ENCODE results near the gene PITPNM3. TPM values are rescaled to one million over a fixed set of nuclear protein-coding genes. Genes with fewer than 3 reads are reported as not detected.

PITPNM3 gene
- total RNA-seq, 1 experiment from 2014 or later: 0.71 TPM

DNA sequence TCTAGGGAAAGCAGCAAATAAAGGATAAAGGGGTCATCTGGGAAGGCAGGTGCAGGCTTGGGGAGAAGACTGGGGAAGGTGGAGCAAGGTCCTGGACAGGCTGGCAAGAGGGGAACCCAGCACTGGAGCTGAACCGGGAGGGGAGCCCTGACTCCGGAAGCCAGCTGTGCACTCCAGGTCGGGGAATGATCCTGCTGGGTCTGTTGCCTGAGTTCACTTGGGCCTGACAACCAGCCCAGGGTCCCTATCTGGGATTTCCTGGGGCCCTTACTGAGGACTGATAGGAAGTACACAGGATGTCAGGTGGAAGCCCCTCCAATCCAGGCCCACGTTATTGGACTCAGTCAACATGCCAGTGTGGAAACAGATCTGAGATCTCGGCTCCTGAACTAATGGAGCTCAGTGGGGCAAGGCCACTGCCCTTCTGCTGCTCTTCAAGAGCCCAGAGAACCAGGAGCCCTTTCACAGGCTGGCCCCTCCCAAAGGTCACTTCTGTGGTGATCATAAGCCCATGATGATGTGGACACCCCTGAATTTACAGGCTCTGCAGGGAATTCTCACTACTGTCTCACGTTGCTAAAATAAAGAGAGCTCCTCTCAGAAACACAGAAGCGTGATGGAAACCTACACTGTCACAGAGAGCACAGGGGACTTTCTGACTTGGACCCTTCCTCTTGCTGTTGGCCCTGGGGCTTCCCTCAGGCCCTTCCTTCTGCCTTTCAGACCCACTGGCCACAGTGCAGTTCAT is 19.9 kb upstream of the PITPNM3 start:
- intact Hi-C loops (cut with micrococcal nuclease; ENCODE audit: unreplicated experiment): no loop called here
- Histone ChIP-seq H3K4me3 (ENCODE audit: low read depth, low read length, poor library complexity, severe bottlenecking) (no peak overlapping the region), H3K36me3 (ENCODE audit: insufficient read depth, low read length, poor library complexity, severe bottlenecking) (no peaks in the 10 kb centered on the region), H3K27me3 (replicated peaks; ENCODE audit: insufficient read depth, low read depth, low read length, poor library complexity) (no peaks in the 10 kb centered on the region), H3K27ac (ENCODE audit: low read depth, low read length, poor library complexity, severe bottlenecking) (peak overlapping the region; percentile 47), H3K4me1 (ENCODE audit: insufficient read depth, low read length, poor library complexity, severe bottlenecking) (no peaks in the 10 kb centered on the region), H3K9me3 (ENCODE audit: low read depth, low read length, poor library complexity, severe bottlenecking) (no peaks in the 10 kb centered on the region)
- CTCF ChIA-PET: no interaction called here
- POLR2A ChIA-PET (ENCODE audit: low non-redundant PET): no interaction called here
- no peak for DNase-seq (ENCODE audit: low spot score)
- TF ChIP-seq EZH2 (IDR thresholded peaks at IDR 0.05; ENCODE audit: borderline replicate concordance, low read depth, low read length, poor library complexity, severe bottlenecking): no peak
- TF ChIP-seq, protein P1, sequence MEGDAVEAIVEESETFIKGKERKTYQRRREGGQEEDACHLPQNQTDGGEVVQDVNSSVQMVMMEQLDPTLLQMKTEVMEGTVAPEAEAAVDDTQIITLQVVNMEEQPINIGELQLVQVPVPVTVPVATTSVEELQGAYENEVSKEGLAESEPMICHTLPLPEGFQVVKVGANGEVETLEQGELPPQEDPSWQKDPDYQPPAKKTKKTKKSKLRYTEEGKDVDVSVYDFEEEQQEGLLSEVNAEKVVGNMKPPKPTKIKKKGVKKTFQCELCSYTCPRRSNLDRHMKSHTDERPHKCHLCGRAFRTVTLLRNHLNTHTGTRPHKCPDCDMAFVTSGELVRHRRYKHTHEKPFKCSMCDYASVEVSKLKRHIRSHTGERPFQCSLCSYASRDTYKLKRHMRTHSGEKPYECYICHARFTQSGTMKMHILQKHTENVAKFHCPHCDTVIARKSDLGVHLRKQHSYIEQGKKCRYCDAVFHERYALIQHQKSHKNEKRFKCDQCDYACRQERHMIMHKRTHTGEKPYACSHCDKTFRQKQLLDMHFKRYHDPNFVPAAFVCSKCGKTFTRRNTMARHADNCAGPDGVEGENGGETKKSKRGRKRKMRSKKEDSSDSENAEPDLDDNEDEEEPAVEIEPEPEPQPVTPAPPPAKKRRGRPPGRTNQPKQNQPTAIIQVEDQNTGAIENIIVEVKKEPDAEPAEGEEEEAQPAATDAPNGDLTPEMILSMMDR (conservative IDR thresholded peaks at IDR 0.05; ENCODE audit: low read depth, low read length): no peak
- BruUV-seq (replicated peaks): no TSS peak

DNA sequence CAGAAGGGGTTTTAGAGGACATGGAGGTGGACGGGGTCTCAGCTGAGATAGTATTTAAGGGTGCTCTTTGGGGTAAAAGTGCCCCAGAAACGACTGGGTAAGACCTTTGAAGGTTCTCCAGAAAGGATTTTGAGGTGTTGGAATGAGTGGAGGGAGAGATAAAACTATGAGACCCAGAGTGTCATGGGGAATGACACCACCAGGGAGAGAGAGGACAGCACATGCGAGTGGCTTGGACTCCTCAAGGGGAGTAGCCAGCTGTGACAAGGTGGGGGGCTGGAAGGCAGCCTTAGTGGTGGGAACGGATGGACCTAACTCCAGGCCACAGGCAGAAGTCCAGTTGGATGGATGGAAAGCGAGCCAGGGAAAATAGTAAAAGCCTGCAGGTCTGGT is 19.2 kb upstream of the PITPNM3 start:
- Histone ChIP-seq H3K36me3 (ENCODE audit: insufficient read depth, low read length, poor library complexity, severe bottlenecking) (no peaks in the 10 kb centered on the region), H3K4me1 (ENCODE audit: insufficient read depth, low read length, poor library complexity, severe bottlenecking) (no peaks in the 10 kb centered on the region), H3K27ac (ENCODE audit: low read depth, low read length, poor library complexity, severe bottlenecking) (peak overlapping the region; percentile 47), H3K9me3 (ENCODE audit: low read depth, low read length, poor library complexity, severe bottlenecking) (no peaks in the 10 kb centered on the region), H3K4me3 (ENCODE audit: low read depth, low read length, poor library complexity, severe bottlenecking) (no peak overlapping the region), H3K27me3 (replicated peaks; ENCODE audit: insufficient read depth, low read depth, low read length, poor library complexity) (no peaks in the 10 kb centered on the region)
- BruUV-seq (replicated peaks): no TSS peak
- ChIA-PET POLR2A (ENCODE audit: low non-redundant PET) (no interaction called here), CTCF (no interaction called here)
- DNase-seq (ENCODE audit: low spot score): no peak
- no peak for TF ChIP-seq EZH2 (IDR thresholded peaks at IDR 0.05; ENCODE audit: borderline replicate concordance, low read depth, low read length, poor library complexity, severe bottlenecking)
- TF ChIP-seq, protein P1 (conservative IDR thresholded peaks at IDR 0.05; ENCODE audit: low read depth, low read length): no peak
- intact Hi-C loops (cut with micrococcal nuclease; ENCODE audit: unreplicated experiment): no loop called here

DNA sequence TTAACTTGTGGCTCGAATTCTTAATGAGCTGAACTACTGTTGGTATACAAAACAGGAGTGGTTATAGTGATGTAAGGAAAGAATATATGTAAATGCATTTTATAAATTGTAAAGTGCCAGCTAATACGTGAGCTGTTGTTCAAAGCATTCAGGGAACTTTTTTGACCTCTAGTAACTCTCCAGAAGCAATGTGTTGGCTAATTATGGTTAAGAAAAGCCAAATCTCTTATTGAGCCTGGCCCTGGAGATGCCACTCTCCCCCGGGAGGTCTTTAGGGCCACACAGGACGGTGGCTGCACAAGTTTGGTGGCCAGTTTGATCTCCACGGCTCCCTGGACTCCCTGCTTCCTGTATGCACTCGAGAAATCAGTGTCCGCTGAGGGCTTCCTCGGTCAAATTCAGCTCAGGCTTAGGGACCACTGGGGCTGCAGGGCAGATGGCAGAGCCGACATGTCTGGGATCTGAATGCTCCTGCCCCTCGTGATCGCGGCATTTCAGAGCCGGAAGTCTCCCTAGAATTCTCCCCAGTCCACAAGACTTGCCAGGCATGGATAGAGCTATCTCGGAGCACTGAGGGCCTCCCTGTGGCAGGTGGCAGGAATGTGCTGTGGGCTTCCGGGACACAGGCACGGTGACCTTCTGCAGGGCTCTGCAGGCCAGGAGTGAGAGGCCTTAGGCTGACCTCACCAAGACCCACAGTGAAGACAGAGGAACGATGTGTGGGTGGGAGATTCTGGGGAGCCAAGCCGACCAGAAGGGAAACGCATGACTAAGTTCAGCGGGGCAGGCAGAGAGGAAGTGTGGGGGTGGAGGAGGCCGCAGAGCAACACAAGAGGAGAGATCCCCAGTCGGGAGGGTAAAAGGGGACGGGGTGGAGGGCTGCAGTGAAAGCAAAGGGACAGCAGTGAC is 18.6 kb upstream of the PITPNM3 start:
- DNase-seq (ENCODE audit: low spot score): no peak
- Histone ChIP-seq H3K4me3 (ENCODE audit: low read depth, low read length, poor library complexity, severe bottlenecking) (no peak overlapping the region), H3K4me1 (ENCODE audit: insufficient read depth, low read length, poor library complexity, severe bottlenecking) (peaks cover 3% of the 10 kb centered on the region), H3K27ac (ENCODE audit: low read depth, low read length, poor library complexity, severe bottlenecking) (peak overlapping the region; percentile 47), H3K36me3 (ENCODE audit: insufficient read depth, low read length, poor library complexity, severe bottlenecking) (no peaks in the 10 kb centered on the region), H3K27me3 (replicated peaks; ENCODE audit: insufficient read depth, low read depth, low read length, poor library complexity) (no peaks in the 10 kb centered on the region), H3K9me3 (ENCODE audit: low read depth, low read length, poor library complexity, severe bottlenecking) (no peaks in the 10 kb centered on the region)
- BruUV-seq (replicated peaks): no TSS peak
- TF ChIP-seq, protein P1 (conservative IDR thresholded peaks at IDR 0.05; ENCODE audit: low read depth, low read length): no peak
- TF ChIP-seq EZH2 (IDR thresholded peaks at IDR 0.05; ENCODE audit: borderline replicate concordance, low read depth, low read length, poor library complexity, severe bottlenecking): no peak
- intact Hi-C loops (cut with micrococcal nuclease; ENCODE audit: unreplicated experiment): no loop called here
- POLR2A ChIA-PET (ENCODE audit: low non-redundant PET): no interaction called here
- CTCF ChIA-PET: no interaction called here

Data from A673 (cell line).